HG03558 (cell line): ENCODE results near the gene MNS1.
"Not testable (repeated sequence)": the region's sequence is repeated elsewhere in the genome, so short reads cannot be mapped to it uniquely, and the experiment has no call there.

ENCODE experiments used
- ATAC-seq: cut with Tn5 transposase; IDR thresholded peaks from one replicate; pipeline ENCODE4 v1.9.1; 2021; ENCODE audit warnings: moderate number of reproducible peaks; ENCODE audit not compliant: unreplicated experiment; ENCODE audit errors: extremely low read depth

Gene MNS1, protein sequence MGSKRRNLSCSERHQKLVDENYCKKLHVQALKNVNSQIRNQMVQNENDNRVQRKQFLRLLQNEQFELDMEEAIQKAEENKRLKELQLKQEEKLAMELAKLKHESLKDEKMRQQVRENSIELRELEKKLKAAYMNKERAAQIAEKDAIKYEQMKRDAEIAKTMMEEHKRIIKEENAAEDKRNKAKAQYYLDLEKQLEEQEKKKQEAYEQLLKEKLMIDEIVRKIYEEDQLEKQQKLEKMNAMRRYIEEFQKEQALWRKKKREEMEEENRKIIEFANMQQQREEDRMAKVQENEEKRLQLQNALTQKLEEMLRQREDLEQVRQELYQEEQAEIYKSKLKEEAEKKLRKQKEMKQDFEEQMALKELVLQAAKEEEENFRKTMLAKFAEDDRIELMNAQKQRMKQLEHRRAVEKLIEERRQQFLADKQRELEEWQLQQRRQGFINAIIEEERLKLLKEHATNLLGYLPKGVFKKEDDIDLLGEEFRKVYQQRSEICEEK

DNA sequence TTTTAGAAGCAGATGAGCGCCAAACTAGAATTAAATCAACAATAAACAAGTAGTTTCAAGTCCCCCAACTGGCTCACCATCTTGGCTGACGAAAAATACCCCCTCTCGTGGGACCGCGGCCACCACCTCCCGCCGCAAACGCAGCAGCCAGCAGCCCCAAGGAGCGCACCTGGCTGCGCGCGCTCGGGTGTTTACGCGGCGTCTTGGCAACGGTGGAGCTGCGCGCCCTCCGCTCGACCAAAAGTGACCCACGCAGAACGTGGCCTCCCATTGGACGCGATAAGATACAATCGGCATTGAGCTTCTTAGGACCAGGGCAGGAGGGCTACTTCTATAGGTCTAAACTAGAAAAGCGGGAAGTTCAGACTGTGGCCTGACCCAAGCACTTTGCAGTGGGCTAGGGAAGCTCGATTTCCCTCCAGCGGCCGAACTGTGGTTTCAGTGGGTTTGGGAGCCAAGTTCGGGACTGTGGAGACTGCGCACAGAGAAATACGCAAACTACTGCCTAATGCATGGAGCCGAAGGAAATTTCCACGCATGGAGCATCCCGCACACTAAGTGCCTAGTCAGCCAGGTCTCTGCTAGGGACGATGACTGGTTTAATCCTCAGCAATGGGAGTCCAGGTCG, at the start of gene MNS1:
Gene MNS1, minus strand, starts transcription at position 245 of the 628 bp plus-strand sequence. Its CDS starts 165 bp downstream, at position 80.
- peak; percentile 96 for ATAC-seq

GRCh38 chr15:56496635-56497034, 31.7 kb upstream of the MNS1 start:
- ATAC-seq, result no peak

DNA sequence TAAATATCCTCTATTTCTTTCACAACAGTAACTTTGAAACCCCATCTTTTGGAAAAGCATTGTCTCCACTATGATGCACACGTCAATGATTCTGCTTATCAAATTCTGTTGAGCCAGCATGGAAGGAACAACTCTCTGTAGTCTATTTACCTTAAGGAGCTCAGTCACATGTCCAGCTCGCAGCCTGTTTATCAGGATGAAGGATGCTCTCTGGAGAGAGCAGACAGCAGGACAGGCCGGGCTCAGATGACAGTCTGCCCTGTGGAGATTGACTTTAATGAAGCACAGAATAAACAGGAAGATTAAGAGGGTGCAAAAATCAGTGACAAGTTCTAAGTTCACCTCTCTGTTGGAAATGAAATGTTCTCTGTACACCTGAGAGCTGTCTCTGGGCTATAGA, 30.6 kb upstream of the MNS1 start:
- no peak for ATAC-seq

DNA sequence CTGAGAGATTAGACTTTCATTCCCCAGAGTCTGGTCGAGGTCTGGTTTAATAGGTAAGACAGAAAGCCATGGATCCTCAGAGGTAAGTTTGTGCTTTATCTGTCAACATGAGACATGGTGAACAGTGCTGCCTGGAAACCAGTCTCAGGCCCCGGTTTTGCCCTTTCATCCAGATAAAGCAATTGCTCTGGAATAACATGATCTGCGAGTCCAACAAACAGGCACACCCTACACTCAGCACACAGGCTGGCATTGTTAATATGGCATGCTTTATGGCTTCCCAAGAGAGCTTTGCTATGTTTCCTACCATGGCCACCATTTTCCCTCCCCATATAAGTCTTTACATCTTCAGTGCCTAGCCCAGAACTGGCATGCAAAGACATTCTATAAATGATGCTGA, 30.1 kb upstream of the MNS1 start:
- no peak for ATAC-seq

DNA sequence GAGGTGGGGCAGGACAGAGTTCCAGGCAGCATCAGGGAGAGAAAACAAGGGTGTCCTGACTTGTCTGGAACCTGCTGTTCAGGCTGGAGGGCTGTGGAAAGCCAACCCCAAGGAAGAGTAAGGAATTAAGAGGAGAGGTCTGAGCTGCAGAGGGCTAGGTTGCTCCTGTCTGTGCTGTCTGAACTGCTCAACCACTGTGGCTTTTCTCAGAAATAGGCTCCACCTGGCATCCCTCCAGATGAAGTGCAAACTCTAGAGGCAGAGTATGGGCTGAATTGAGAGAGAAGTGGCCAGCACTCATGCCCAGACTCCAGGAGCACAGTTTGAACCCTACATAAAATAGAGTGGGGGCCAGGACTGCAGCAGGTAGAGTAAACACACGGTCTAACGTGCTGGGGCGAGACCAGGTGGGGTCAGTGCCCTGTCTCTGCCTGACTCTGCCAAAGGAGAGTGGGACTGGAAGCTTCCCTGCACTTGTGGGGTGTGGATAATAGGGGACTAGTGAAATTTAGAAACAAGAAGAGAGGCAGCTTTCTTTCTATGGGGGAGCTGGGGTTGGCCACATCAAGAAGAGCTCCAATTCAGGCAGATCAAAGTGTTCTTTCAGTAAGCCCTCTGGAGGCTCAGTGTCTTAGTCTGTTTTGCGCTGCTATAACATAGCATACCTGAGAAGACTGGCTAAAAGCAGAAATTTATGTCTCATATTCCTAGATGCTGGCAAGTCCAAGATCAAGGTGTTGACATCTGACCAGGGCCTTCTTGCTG, 28.0 kb upstream of the MNS1 start:
- ATAC-seq, result no peak

- ATAC-seq, result no peak
Measured at GRCh38 chr15:56492236-56492635, 27.3 kb upstream of the MNS1 start.

DNA sequence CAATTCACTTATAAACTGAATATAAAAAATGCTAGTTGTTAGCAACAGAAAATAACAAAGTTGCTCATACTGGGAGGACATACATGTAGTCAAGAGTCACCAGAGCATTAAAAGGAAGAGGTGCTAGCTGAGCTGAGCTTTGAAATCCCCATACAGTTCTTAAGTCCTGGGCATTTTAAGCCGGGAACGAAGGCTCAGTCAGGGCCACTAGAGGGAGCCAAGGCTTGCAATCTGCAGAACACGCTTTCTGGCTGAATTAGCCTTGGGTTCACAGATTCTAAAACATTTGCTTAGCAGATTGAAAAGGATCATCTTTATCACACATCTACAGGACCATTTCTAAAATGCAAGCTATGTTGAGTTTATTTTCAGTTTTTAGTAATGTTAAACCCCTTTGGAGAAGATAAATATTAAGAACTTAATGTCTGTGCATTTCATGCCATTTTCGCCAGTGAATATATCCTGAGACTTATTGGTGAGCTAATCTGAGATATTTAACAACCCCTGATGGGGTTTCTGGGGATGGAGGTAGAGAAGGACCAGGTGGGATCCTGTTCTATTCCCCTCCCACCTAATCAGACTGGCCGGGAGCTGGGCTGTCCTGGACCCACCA, 26.3 kb upstream of the MNS1 start:
- ATAC-seq, result no peak

GRCh38 chr15:56490461-56490860, 25.5 kb upstream of the MNS1 start:
- no peak for ATAC-seq

- ATAC-seq, result not testable (repeated sequence)
Measured at GRCh38 chr15:56486206-56486605, 21.3 kb upstream of the MNS1 start.

- ATAC-seq, result not testable (repeated sequence)
Measured at GRCh38 chr15:56485426-56485825, 20.5 kb upstream of the MNS1 start.

GRCh38 chr15:56484287-56484686, 19.4 kb upstream of the MNS1 start:
- no peak for ATAC-seq

- no peak for ATAC-seq
Measured at GRCh38 chr15:56475351-56475750, 10.4 kb upstream of the MNS1 start.

DNA sequence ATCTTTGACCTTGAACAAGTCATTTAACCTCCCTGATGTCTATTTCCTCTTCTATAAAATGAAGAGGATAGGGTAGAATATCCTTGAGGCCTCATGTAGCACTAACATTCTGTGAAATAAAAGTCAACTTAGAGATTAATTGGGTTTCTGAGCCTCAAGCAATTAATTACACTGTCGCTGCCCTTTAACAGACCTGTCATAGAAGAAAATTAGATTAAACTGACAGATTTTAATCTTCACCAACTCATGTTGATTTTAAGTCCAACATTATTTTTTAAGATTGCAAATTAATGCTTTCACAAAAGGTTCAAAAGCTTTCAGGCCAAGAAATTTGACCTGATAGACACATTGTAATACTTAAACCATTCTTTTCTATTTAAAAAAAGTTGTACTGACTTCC, 8.1 kb upstream of the MNS1 start:
- no peak for ATAC-seq

DNA sequence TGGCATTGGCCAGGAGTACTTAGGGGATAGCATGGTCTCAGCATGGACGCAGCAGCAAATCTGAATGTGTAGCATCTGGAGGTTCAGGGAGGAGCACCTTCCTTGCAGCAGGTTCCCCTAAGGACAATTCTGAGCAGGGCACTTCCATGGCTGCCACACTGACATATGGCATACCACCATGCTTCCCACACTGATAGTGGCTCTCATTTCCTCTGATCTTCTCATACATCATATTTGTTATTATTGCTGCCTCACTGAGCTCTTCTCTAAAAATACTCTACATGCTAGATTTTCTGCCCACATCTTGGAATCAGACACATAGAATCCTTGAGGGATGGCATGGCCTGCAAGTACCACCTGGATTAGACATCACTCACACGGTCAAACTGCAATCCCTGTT, 7.3 kb upstream of the MNS1 start:
- no peak for ATAC-seq

DNA sequence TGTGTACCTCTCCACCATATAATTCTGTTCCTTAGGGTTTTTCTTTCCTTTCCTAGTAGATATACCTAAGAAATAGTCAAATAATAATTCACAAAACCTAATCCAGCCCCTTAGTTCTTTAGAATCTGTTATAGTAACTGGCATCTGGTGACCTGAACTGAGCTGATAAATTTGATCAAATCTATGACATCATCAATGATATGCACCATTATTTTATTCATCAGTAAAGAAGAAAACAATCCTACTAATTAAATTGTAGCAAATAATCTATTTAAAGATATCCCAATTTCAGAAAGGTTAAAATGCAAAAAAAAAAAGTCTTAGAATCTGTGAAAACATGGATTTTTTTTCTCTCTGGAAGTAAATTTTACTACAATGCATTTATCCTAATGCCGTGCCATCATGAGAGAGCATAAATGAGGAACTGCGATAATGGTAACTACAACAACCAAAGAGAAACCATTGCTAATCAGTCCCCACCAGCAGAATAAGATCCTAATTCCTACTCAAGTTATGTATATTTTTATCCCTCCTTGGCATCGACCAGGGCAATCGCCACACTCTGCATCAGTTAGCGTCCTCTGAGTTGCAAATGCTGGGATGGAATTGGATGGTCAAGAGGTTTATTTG, 6.6 kb upstream of the MNS1 start:
- ATAC-seq, result no peak

DNA sequence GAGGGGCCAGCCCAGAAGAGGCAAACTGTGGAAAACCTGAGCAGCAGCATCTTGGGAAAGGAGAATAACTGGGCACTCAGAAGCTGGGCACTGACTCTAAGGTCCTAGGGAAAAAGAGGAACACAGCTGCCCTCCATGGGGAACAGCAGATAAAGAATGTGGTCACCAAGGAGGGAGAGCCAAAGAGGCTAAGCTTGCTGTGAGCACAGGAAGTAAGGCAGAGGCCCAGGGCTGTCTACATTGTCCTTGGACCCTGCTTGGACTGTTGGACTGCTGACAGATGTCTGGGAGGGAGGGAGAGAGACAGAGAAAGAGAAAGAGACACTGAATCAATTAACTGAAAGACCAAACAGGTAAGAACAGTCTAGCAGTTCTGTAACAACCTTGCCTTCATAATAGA, 4.5 kb upstream of the MNS1 start:
- ATAC-seq, result no peak

DNA sequence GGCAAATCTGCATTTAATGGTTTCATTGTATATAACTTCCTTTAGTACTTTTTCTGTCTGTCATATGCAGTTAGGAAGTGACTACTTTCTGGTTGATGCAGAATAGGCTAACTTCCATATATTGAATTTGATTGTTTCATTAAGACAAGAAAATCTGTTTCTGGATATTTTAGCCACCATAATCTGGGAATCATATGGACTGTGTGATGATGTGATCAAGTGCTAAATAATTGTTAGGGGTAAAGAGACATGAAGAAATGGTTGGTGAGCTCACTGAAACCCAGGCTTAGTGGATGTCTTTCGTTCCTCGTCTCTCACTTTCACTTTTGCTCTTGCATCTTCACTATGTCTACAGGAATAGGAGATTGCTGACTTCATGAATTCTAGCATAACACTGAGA, 3.5 kb upstream of the MNS1 start:
- no peak for ATAC-seq

GRCh38 chr15:56467616-56468015, 2.7 kb upstream of the MNS1 start:
- no peak for ATAC-seq

- ATAC-seq, result no peak
Measured at GRCh38 chr15:56460947-56461346, 4.0 kb downstream of the MNS1 start.

- ATAC-seq, result no peak
Measured at GRCh38 chr15:56460071-56460470, 4.9 kb downstream of the MNS1 start.
